ENCODE measurements around the gene LSP1.

The LSP1 gene

GRCh38 chr11:1825039-1825740 is 27.7 kb upstream of the LSP1 start:
- no peak for DNase-seq

GRCh38 chr11:1825785-1826451 is 27.0 kb upstream of the LSP1 start:
- DNase-seq, result no peak

GRCh38 chr11:1826552-1827094 is 26.3 kb upstream of the LSP1 start:
- no peak for DNase-seq

GRCh38 chr11:1827095-1827813 is 25.6 kb upstream of the LSP1 start:
- no peak for DNase-seq

- no peak for DNase-seq
These were observed 25.0 kb upstream of the LSP1 start for GRCh38 chr11:1827931-1828330.

- DNase-seq, result no peak
These were observed 24.3 kb upstream of the LSP1 start for GRCh38 chr11:1828542-1828941.

GRCh38 chr11:1829039-1829820 is 23.7 kb upstream of the LSP1 start:
- no peak for DNase-seq

- no peak for DNase-seq
These were observed 22.9 kb upstream of the LSP1 start for GRCh38 chr11:1830004-1830321.

GRCh38 chr11:1830322-1831223 is 22.3 kb upstream of the LSP1 start:
- DNase-seq, result no peak

- DNase-seq, result no peak
These were observed 21.3 kb upstream of the LSP1 start for GRCh38 chr11:1831338-1832210.

GRCh38 chr11:1832211-1832919 is 20.5 kb upstream of the LSP1 start:
- peak; percentile 64 to 72 for DNase-seq

- no peak for DNase-seq
These were observed 20.0 kb upstream of the LSP1 start for GRCh38 chr11:1832920-1833295.

- DNase-seq, result no peak
These were observed 18.7 kb upstream of the LSP1 start for GRCh38 chr11:1834062-1834610.

- no peak for DNase-seq
These were observed 17.9 kb upstream of the LSP1 start, which contains the start of gene SYT8 for GRCh38 chr11:1834779-1835670. Gene SYT8, plus strand, starts transcription at chr11:1834990. Its CDS starts 116 bp downstream, at chr11:1835106.

GRCh38 chr11:1835671-1836010 is 17.2 kb upstream of the LSP1 start:
- no peak for DNase-seq

- no peak for DNase-seq
These were observed 16.6 kb upstream of the LSP1 start for GRCh38 chr11:1836011-1836945.

- peak; percentile 79 to 83 for DNase-seq
These were observed 15.5 kb upstream of the LSP1 start for GRCh38 chr11:1837171-1838076.

Measured in activated CD4-positive, alpha-beta T cell treated with anti-CD3 and anti-CD28 coated beads, Interleukin-2, amount 50 U/mL, for 48 hours (primary cell).